HepG2 (cell line): ENCODE measurements around the gene ALCAM. TPM values are rescaled to one million over a fixed set of nuclear protein-coding genes. Genes with fewer than 3 reads are reported as not detected.

Source experiments
- ATAC-seq: fragments of 200-7000 bp; cut with Tn5 transposase; 3 replicates; pipeline ENCODE4 v1.9.1; 2020; ENCODE audit warnings: mild to moderate bottlenecking, moderate library complexity
- BruUV-seq: library from RNA; stranded (reverse); fragments of 400-500 nt; replicated peaks from 2 replicates; lab custom pipeline; 2021; lab: Mats Ljungman, UMichigan
- CTCF ChIA-PET: fragments of 300-600 bp; formaldehyde crosslinking; extraction: SDS; loops from one replicate; lab custom pipeline; 2021; ENCODE audit warnings: low total read pairs, inconsistent platforms, low intra/inter-chr PET ratio; lab: Yijun Ruan, JAX
- POLR2A ChIA-PET: fragments of 350-600 bp; sonication (Branson Sonifier 250); formaldehyde crosslinking; loops from one replicate; lab custom pipeline; 2020; ENCODE audit warnings: antibody characterized with exemption, inconsistent platforms; lab: Yijun Ruan, JAX
- DNase-seq: peaks from one replicate; pipeline ENCODE4 v3.0.0-alpha.2; 2015; ENCODE audit warnings: low spot score
- FAIRE-seq: peaks from 3 replicates; lab custom pipeline; 2011; peaks lifted over from hg19 to GRCh38; lab: Jason Lieb, UNC
- H2AFZ ChIP-seq: one replicate; pipeline ENCODE4 v1.6.1; 2011; ENCODE audit warnings: low read length, inconsistent platforms
- H3K27ac ChIP-seq: fragments of 300-600 bp; 3 replicates; pipeline ENCODE4 v1.8.0; 2011; ENCODE audit warnings: mixed run types, mild to moderate bottlenecking, mixed read lengths, low read length, inconsistent platforms; ENCODE audit not compliant: insufficient read depth; ENCODE audit errors: extremely low read length
- H3K27me3 ChIP-seq, 2 experiments: fragments of 200-600 bp in 1 of 2; 2 replicates in 1 of 2; 3 replicates in 1 of 2; pipeline versions ENCODE4 v1.6.0 to v1.8.0; 2011; ENCODE audit warnings: low read length in 2 of 2, mild to moderate bottlenecking in 2 of 2, moderate library complexity in 2 of 2, inconsistent platforms in 1 of 2; ENCODE audit not compliant: insufficient read depth in 2 of 2, control insufficient read depth in 1 of 2
- H3K36me3 ChIP-seq, 2 experiments: fragments of 200-600 bp in 1 of 2; replicated peaks in 1 of 2; 2 replicates in 1 of 2; 3 replicates in 1 of 2; pipeline versions ENCODE4 v1.5.1 to v1.8.0; 2011; ENCODE audit warnings: low read length in 2 of 2, inconsistent platforms in 1 of 2; ENCODE audit not compliant: insufficient read depth in 2 of 2, control insufficient read depth in 1 of 2
- H3K4me1 ChIP-seq: 2 replicates; pipeline ENCODE4 v1.5.1; 2012; ENCODE audit warnings: low read length, inconsistent platforms; ENCODE audit not compliant: insufficient read depth
- H3K4me2 ChIP-seq: 2 replicates; pipeline ENCODE4 v1.6.0; 2011; ENCODE audit warnings: low read depth, low read length, inconsistent platforms
- H3K4me3 ChIP-seq, 3 experiments: fragments of 200-600 bp in 1 of 3; sonication (generic), shearing (Covaris generic) in 1 of 3; replicated peaks in 1 of 3; 2 replicates each; pipeline ENCODE4 v1.5.1; 2011 to 2016; ENCODE audit warnings: low read length in 3 of 3, inconsistent platforms in 2 of 3, low read depth in 2 of 3, mild to moderate bottlenecking in 2 of 3, control low read depth in 1 of 3, mixed read lengths in 1 of 3; ENCODE audit not compliant: insufficient read depth in 1 of 3
- H3K79me2 ChIP-seq: one replicate; pipeline ENCODE4 v1.6.1; 2011; ENCODE audit warnings: low read length, inconsistent platforms; ENCODE audit not compliant: insufficient read depth
- H3K9ac ChIP-seq: 2 replicates; pipeline ENCODE4 v1.6.0; 2011; ENCODE audit warnings: mild to moderate bottlenecking, low read depth, low read length, inconsistent platforms; ENCODE audit not compliant: insufficient read depth
- H3K9me3 ChIP-seq: 2 replicates; pipeline ENCODE4 v1.5.1; 2012; ENCODE audit warnings: mild to moderate bottlenecking, low read length
- H4K20me1 ChIP-seq: 2 replicates; pipeline ENCODE4 v1.6.0; 2011; ENCODE audit warnings: inconsistent platforms, mild to moderate bottlenecking, low read length, moderate library complexity; ENCODE audit not compliant: insufficient read depth
- ARID2 ChIP-seq: sonication (generic); formaldehyde crosslinking; IDR thresholded peaks from 2 replicates; pipeline ENCODE4 v1.8.1; 2022; ENCODE audit warnings: mild to moderate bottlenecking, missing genetic modification reagents, borderline replicate concordance
- ATF5 ChIP-seq: sonication (generic); formaldehyde crosslinking; IDR thresholded peaks from 2 replicates; pipeline ENCODE4 v1.4.0; 2020; ENCODE audit warnings: mild to moderate bottlenecking, low read depth, missing genetic modification reagents
- HDAC1 ChIP-seq: sonication (generic); formaldehyde crosslinking; IDR thresholded peaks from 2 replicates; pipeline ENCODE4 v1.5.1; 2020; ENCODE audit warnings: mild to moderate bottlenecking, missing genetic modification reagents
- HNF4G ChIP-seq, 2 experiments: sonication (generic) in 1 of 2; formaldehyde crosslinking in 1 of 2; IDR thresholded peaks; 2 replicates each; pipeline versions ENCODE4 v1.4.0 to v1.6.1; 2011 to 2020; ENCODE audit warnings: borderline replicate concordance in 2 of 2, low read depth in 2 of 2, mild to moderate bottlenecking in 2 of 2, low read length in 1 of 2, missing genetic modification reagents in 1 of 2, moderate library complexity in 1 of 2
- HOXA7 ChIP-seq: sonication (generic); formaldehyde crosslinking; IDR thresholded peaks from 2 replicates; pipeline ENCODE4 v1.8.1; 2022; ENCODE audit warnings: mild to moderate bottlenecking, missing genetic modification reagents, moderate library complexity
- KDM3A ChIP-seq: IDR thresholded peaks from 2 replicates; pipeline ENCODE4 v1.6.1; 2018; ENCODE audit warnings: low read depth, missing compliant biosample characterization
- REL ChIP-seq: sonication (generic); formaldehyde crosslinking; conservative IDR thresholded peaks from 2 replicates; pipeline ENCODE4 v1.8.0; 2022; ENCODE audit warnings: mild to moderate bottlenecking, missing genetic modification reagents, moderate library complexity
- SKI ChIP-seq: fragments of 450-650 bp; IDR thresholded peaks from one replicate; pipeline ENCODE4 v1.6.1; 2018; ENCODE audit warnings: mild to moderate bottlenecking; ENCODE audit not compliant: partially characterized antibody
- THAP8 ChIP-seq: sonication (generic); formaldehyde crosslinking; IDR thresholded peaks from 2 replicates; pipeline ENCODE4 v1.5.1; 2020; ENCODE audit warnings: missing genetic modification reagents, mild to moderate bottlenecking, borderline replicate concordance
- ZBTB7B ChIP-seq: sonication (generic); formaldehyde crosslinking; IDR thresholded peaks from 2 replicates; pipeline ENCODE4 v1.4.0; 2020; ENCODE audit warnings: missing genetic modification reagents
- ZNF280D ChIP-seq: sonication (generic); formaldehyde crosslinking; IDR thresholded peaks from 2 replicates; pipeline ENCODE4 v1.5.1; 2020; ENCODE audit warnings: mild to moderate bottlenecking, missing genetic modification reagents
- ZNF329 ChIP-seq: sonication (generic); formaldehyde crosslinking; IDR thresholded peaks from 2 replicates; pipeline ENCODE4 v1.9.0; 2021; ENCODE audit warnings: low read depth, mild to moderate bottlenecking, missing genetic modification reagents
- ZNF740 ChIP-seq: sonication (generic); formaldehyde crosslinking; IDR thresholded peaks from 2 replicates; pipeline ENCODE4 v1.4.0; 2020; ENCODE audit warnings: missing genetic modification reagents
- WGBS: methylation state at CpG from one replicate; pipeline ENCODE4 v1.1.6; 2017; ENCODE audit warnings: low lambda C conversion rate; 5-methylcytosine and 5-hydroxymethylcytosine counted together
- in situ Hi-C: cut with HindIII; loops from 2 replicates; pipeline ENCODE4 v1.10.0; 2017; ENCODE audit warnings: low pct_unique_long_range_greater_than_20kb; ENCODE audit not compliant: extremely low pct_ligation_motif_present
- intact Hi-C: fragments of 100-400 bp; cut with micrococcal nuclease; formaldehyde crosslinking; loops from one replicate; pipeline ENCODE4 v1.10.0; 2022; ENCODE audit not compliant: unreplicated experiment
- polyA plus RNA-seq, 8 experiments: library from polyadenylated mRNA; depleted of rRNA in 3 of 8; stranded (reverse) in 7 of 8; unstranded in 1 of 8; fragments of >200 nt; fragmentation: Illumina TruSeq in 4 of 8; extraction: Trizol in 4 of 8; gene quantifications; 2 replicates each; pipeline versions ENCODE4 v1.2.1 to v1.2.3, GENCODE V29; 2011 to 2016; ENCODE audit warnings: low read depth in 4 of 8, missing spikeins in 1 of 8, mixed read lengths in 1 of 8; ENCODE audit not compliant: insufficient read depth in 1 of 8
- total RNA-seq, 5 experiments: library from RNA; depleted of rRNA; stranded (reverse); fragments of >200 nt; fragmentation: Illumina TruSeq; extraction: Trizol; gene quantifications; 2 replicates each; pipeline ENCODE4 v1.2.3, GENCODE V29; 2016; ENCODE audit warnings: low read depth in 1 of 5

Gene ALCAM
- total and polyA plus RNA-seq, 2 of the 13 experiments (the other 11 are each of a cell fraction or from before 2014, with no cell fraction given) = 26.0 to 33.1 TPM

GRCh38 chr3:105480768-105481167 is 114.1 kb downstream of the ALCAM start:
- no peak for TF ChIP-seq HOXA7 (CRISPR knock-in tag)
- no peak for TF ChIP-seq ZNF740 (CRISPR knock-in tag)
- TF ChIP-seq HDAC1 (CRISPR knock-in tag) = no peak
- TF ChIP-seq ZBTB7B (CRISPR knock-in tag) = no peak
- no peak for TF ChIP-seq SKI
- no peak for TF ChIP-seq ATF5 (CRISPR knock-in tag)
- no peak for TF ChIP-seq REL (CRISPR knock-in tag)
- TF ChIP-seq THAP8 (CRISPR knock-in tag) = no peak
- TF ChIP-seq KDM3A (CRISPR knock-in tag) = no peak
- TF ChIP-seq ARID2 (CRISPR knock-in tag) = no peak
- TF ChIP-seq ZNF280D (CRISPR knock-in tag) = no peak
- TF ChIP-seq HNF4G (IDR thresholded peaks at IDR 0.05; ENCODE audit: borderline replicate concordance, low read depth, low read length) = no peak
- TF ChIP-seq HNF4G (CRISPR knock-in tag; IDR thresholded peaks at IDR 0.05; ENCODE audit: borderline replicate concordance, low read depth) = no peak
- TF ChIP-seq ZNF329 (CRISPR knock-in tag) = no peak
- no peak for DNase-seq
- no peak for ATAC-seq
- H3K9ac ChIP-seq = no peak overlapping the region
- no peaks in the 10 kb centered on the region for H4K20me1 ChIP-seq
- H3K4me3 ChIP-seq = no peak overlapping the region
- no peaks in the 10 kb centered on the region for H3K27me3 ChIP-seq
- H3K4me1 ChIP-seq = peaks cover 6% of the 10 kb centered on the region; the same call in 1 of the 2 replicates
- H3K4me2 ChIP-seq = no peak overlapping the region
- no peak for FAIRE-seq
- BruUV-seq = no TSS peak
- no peaks in the 10 kb centered on the region for H3K36me3 ChIP-seq
- H3K9me3 ChIP-seq = no peaks in the 10 kb centered on the region; the same call in 1 of the 2 replicates
- 81% methylated on average over 1 of the region's 1 CpG for WGBS
- ChIA-PET POLR2A (no interaction called here), CTCF (no interaction called here)
- intact Hi-C loops (no loop called here), in situ Hi-C loops (no loop called here)
- no peak overlapping the region for H2AFZ ChIP-seq
- no peak overlapping the region for H3K27ac ChIP-seq
- H3K79me2 ChIP-seq = no peaks in the 10 kb centered on the region
